Measurements from ENCODE around the gene RFTN1.

DNA sequence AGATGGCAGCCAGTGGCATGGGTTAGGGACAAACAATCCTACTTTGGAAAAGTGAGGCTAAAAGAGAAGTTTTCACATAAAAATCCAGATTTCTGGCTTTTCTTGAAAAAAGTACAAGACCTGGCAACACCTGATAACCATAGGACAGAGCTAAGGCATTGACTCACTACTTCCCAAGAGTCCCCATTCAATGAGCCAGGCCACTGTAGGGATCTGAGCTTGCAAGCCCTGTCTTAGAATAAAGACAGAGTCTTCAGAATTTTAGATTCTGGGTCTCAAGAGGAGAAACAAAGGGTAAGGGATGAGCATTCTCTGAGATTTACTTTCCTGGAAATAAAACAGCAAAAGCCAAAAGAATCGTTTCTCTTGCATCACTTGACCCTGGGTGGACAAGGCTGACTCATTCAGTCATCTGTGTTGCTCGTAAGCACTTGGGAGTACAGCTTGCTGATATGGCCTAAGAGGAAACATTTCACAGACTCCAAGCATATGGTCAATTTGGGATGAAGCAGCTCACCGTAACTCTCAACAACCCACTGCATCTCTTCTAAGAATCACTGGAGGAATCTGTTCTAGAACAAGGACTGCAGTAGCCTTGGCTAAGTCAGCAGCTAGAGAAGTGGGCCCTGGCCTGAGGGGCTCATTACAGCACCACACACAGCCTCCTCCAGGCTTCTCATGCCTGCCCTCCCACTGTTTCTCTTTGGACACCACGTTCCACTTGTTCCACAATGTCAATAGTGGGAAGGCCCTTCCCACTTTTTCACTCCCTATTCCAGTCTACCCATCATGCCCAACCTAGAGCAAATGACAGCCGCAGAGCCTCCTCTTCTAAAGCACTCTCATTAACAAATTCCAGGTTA lies 86.2 kb downstream of the RFTN1 start:
- no peak for TF ChIP-seq ZFP36 (IDR thresholded peaks at IDR 0.05; ENCODE audit: borderline replicate concordance, partially characterized antibody)
- TF ChIP-seq RAD21 (conservative IDR thresholded peaks at IDR 0.05 in 1 of 2, IDR thresholded peaks at IDR 0.05 in 1 of 2): no peak
- TF ChIP-seq MAFK (IDR thresholded peaks at IDR 0.05; ENCODE audit: partially characterized antibody): no peak
- TF ChIP-seq, protein P1, sequence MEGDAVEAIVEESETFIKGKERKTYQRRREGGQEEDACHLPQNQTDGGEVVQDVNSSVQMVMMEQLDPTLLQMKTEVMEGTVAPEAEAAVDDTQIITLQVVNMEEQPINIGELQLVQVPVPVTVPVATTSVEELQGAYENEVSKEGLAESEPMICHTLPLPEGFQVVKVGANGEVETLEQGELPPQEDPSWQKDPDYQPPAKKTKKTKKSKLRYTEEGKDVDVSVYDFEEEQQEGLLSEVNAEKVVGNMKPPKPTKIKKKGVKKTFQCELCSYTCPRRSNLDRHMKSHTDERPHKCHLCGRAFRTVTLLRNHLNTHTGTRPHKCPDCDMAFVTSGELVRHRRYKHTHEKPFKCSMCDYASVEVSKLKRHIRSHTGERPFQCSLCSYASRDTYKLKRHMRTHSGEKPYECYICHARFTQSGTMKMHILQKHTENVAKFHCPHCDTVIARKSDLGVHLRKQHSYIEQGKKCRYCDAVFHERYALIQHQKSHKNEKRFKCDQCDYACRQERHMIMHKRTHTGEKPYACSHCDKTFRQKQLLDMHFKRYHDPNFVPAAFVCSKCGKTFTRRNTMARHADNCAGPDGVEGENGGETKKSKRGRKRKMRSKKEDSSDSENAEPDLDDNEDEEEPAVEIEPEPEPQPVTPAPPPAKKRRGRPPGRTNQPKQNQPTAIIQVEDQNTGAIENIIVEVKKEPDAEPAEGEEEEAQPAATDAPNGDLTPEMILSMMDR (IDR thresholded peaks at IDR 0.05): no peak
- TF ChIP-seq REST (IDR thresholded peaks at IDR 0.05): no peak
- TF ChIP-seq HDAC2 (IDR thresholded peaks at IDR 0.05): no peak
- no peak for TF ChIP-seq POLR2A (IDR thresholded peaks at IDR 0.05; ENCODE audit: low read length)
- TF ChIP-seq ZC3H11A (IDR thresholded peaks at IDR 0.05): no peak
